GM19023 (cell line): ENCODE data around the gene ITIH5.

ENCODE experiments used
- ATAC-seq: cut with Tn5 transposase; IDR thresholded peaks from one replicate; pipeline ENCODE4 v1.9.1; 2021; ENCODE audit warnings: mild to moderate bottlenecking, moderate library complexity; ENCODE audit not compliant: unreplicated experiment

Gene ITIH5

GRCh38 chr10:7587168-7587864, 79.5 kb downstream of the ITIH5 start:
- ATAC-seq = no peak

GRCh38 chr10:7585228-7585627, 81.5 kb downstream of the ITIH5 start:
- no peak for ATAC-seq

GRCh38 chr10:7583626-7584025, 83.1 kb downstream of the ITIH5 start:
- ATAC-seq = no peak

GRCh38 chr10:7580520-7580919, 86.2 kb downstream of the ITIH5 start:
- ATAC-seq = no peak

- ATAC-seq = no peak
Measured at GRCh38 chr10:7579681-7580080, 87.1 kb downstream of the ITIH5 start.

- ATAC-seq = no peak
Measured at GRCh38 chr10:7577579-7577978, 89.2 kb downstream of the ITIH5 start.

GRCh38 chr10:7577176-7577575, 89.6 kb downstream of the ITIH5 start:
- no peak for ATAC-seq

GRCh38 chr10:7576340-7576739, 90.4 kb downstream of the ITIH5 start:
- no peak for ATAC-seq

- no peak for ATAC-seq
Measured at GRCh38 chr10:7572391-7572790, 94.4 kb downstream of the ITIH5 start.

GRCh38 chr10:7571981-7572380, 94.8 kb downstream of the ITIH5 start:
- ATAC-seq = no peak

GRCh38 chr10:7567911-7568620, 98.7 kb downstream of the ITIH5 start:
- ATAC-seq = no peak

GRCh38 chr10:7566891-7567290, 99.9 kb downstream of the ITIH5 start:
- no peak for ATAC-seq

GRCh38 chr10:7565871-7566270, 100.9 kb downstream of the ITIH5 start:
- no peak for ATAC-seq

GRCh38 chr10:7563770-7564169, 103.0 kb downstream of the ITIH5 start:
- no peak for ATAC-seq

GRCh38 chr10:7563368-7563767, 103.4 kb downstream of the ITIH5 start:
- ATAC-seq = no peak

- ATAC-seq = no peak
Measured at GRCh38 chr10:7561985-7562384, 104.8 kb downstream of the ITIH5 start.

GRCh38 chr10:7561216-7561893, 105.4 kb downstream of the ITIH5 start:
- ATAC-seq = no peak

GRCh38 chr10:7560519-7560918, 106.2 kb downstream of the ITIH5 start:
- ATAC-seq = no peak

- no peak for ATAC-seq
Measured at GRCh38 chr10:7559386-7559785, 107.4 kb downstream of the ITIH5 start.

- no peak for ATAC-seq
Measured at GRCh38 chr10:7558036-7558435, 108.7 kb downstream of the ITIH5 start.

GRCh38 chr10:7553531-7553930, 113.2 kb downstream of the ITIH5 start:
- ATAC-seq = no peak
